Measurements from ENCODE around the gene NDUFS5. TPM values are rescaled to one million over a fixed set of nuclear protein-coding genes. Genes with fewer than 3 reads are reported as not detected.
"Not testable (repeated sequence)": the region's sequence is repeated elsewhere in the genome, so short reads cannot be mapped to it uniquely, and the experiment has no call there.

NDUFS5 gene
- total RNA-seq, 1 donor from 2014 or later, result 728 TPM

DNA sequence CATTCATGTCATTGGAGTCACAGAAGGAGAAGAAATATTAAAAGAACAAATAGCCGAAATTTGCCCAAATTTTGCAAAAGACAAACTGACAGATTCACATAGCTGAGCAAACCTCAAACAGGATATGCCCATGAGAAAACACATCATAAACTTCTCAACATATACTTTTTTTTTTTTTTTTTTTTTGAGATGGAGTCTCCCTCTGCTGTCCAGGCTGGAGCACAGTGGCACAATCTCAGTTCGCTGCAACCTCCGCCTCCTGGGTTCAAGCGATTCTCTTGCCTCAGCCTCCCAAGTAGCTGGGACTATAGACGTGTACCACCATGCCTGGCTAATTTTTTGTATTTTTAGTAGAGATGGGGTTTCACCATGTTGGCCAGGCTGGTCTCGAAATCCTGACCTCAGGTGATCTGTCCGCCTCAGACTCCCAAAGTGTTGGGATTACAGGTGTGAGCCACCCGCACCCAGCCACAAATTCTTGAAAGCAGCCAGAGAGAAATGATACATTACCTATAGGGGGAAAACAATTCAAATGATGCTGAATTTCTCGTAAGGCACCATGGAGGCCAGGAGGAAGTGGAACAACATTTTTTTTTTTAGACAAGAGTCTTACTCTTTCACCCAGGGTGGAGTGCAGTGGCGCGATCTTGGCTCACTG lies 25.2 kb downstream of the NDUFS5 start:
- ATAC-seq (ENCODE audit: poor library complexity); intact Hi-C loops (cut with DNase I): not testable (repeated sequence)

DNA sequence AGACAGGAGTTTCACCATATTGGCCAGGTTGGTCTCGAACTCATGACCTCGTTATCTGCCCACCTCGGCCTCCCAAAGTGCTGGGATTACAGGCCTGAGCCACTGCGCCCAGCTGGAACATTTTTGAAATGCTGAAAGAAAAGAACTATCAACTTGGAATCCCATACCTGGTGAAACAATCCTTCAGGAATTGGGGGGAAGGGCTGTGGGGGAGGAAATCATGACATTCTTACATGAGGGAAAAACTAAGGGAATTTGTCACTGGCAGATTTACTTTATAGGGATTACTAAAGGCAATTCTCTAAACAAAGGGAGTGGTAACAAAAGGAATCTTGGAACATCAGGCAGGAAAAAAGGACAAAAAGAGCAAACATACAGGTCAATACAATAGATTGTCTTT lies 25.8 kb downstream of the NDUFS5 start:
- DNase-seq (no peak), ATAC-seq (ENCODE audit: poor library complexity) (no peak)
- intact Hi-C loops (cut with DNase I), result no loop called here

More for the DNA sequence above, 25.2 kb downstream of the NDUFS5 start:
- DNase-seq, result not testable (repeated sequence)

DNA sequence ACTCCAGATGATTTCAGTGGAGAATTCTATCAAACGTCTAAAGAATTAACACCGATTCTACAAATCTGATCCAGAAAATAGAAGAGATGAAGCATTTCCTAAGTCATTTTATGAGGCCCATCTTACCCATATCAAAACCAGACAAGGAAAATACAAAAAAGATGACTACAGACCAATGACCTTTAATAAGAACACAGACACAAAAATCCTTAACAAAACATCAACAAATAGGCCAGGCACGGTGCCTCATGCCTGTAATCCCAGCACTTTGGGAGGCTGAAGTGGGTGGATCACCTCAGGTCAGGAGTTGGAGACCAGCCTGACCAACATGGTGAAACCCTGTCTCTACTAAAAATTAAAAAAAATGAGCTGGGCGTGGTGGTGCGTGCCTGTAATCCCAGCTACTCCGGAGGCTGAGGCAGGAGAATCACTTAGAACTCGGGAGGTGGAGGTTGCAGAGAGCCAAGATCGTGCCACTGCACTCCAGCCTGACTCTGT lies 29.1 kb downstream of the NDUFS5 start:
- DNase-seq; intact Hi-C loops (cut with DNase I); ATAC-seq (ENCODE audit: poor library complexity): not testable (repeated sequence)

DNA sequence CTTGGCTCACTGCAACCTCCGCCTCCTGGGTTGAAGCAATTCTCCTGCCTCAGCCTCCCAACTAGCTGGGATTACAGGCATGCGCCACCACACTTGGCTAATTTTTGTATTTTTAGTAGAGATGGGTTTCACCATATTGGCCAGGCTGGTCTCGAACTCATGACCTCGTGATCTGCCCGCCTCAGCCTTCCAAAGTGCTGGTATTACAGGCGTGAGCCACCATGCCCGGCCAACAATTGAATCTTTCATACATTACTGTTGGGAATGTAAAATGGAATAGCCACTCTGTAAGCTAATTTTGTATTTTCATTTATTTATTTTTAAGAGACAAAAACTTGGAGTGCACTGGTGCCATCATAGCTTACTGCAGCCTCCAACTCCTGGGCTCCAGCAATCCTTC lies 35.4 kb downstream of the NDUFS5 start:
- DNase-seq; intact Hi-C loops (cut with DNase I); ATAC-seq (ENCODE audit: poor library complexity): not testable (repeated sequence)

DNA sequence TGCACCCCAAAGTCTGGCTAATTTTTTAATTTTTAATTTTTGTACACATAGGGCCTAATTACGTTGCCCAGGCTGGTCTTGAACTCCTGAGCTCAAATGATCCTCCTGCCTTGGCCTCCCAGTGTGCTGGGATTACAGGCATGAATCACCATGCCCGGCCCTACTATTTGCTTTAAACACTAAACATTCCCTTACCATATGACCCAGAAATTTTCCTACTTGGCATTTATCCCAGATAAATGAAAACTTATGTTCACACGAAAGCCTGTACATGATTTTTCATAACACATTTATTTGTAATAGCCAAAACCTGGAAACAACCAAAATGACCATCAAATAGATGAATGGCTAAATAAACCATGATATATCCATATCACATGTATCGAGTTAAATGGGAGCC lies 35.8 kb downstream of the NDUFS5 start:
- DNase-seq (no peak), ATAC-seq (ENCODE audit: poor library complexity) (no peak)
- intact Hi-C loops (cut with DNase I), result no loop called here

DNA sequence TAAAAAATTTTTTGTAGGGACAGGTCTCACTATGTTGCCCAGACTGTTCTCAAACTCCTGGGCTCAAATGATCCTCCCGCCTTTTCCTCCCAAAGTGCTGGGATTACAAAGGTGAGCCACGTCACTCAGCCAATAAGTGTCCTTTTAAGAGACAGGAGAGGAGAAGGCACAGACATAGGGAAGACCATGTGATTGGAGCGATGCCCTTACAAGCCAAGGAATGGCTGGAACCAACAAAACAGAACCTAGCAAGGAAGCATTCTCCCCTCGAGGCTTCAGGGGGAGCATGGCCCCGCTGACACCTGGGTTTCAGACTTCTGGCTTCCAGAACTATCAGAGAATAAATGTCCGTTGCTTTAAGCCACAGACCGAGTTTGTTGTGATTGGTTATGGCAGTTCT lies 37.0 kb downstream of the NDUFS5 start:
- ATAC-seq (ENCODE audit: poor library complexity) (no peak), DNase-seq (no peak)
- intact Hi-C loops (cut with DNase I), result no loop called here

DNA sequence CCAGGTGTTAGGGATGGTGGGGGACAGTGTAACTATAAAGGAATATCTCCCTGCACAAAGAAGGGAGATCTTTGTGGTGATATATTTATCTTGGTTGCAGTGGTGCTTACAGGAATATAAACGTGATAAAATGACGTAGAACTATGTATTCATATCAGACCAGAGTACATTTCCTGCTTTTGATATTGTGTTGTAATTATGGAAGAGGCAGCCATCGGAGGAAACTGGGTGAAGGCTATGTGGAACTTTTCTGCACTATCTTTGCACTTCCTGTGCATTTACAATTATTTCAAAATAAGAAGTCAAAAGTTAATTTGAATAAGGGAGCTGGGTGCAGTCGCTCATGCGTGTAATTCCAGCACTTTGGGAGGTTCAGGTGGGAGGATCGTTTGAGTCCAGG lies 37.6 kb downstream of the NDUFS5 start:
- ATAC-seq (ENCODE audit: poor library complexity), result no peak
- DNase-seq, result no peak
- intact Hi-C loops (cut with DNase I), result no loop called here

DNA sequence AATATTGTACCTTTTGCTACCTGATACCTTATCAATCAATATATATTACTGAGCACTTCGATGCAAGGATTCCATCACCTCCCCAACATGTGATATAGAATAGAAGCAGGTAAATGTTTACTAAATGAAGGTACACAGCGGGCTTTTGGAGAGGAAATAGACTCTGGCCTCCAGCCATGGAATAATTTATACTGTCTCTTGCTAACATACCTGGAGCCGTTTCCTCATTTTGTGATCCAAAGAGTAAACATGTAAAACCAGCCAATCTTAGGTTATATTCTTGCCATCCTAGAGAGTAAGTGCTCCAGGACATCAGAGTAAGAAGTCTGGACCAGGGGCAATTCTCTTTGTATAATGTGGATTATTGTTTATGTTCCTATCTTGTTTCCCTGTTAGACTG lies 39.4 kb downstream of the NDUFS5 start:
- DNase-seq (no peak), ATAC-seq (ENCODE audit: poor library complexity) (no peak)
- intact Hi-C loops (cut with DNase I), result no loop called here

DNA sequence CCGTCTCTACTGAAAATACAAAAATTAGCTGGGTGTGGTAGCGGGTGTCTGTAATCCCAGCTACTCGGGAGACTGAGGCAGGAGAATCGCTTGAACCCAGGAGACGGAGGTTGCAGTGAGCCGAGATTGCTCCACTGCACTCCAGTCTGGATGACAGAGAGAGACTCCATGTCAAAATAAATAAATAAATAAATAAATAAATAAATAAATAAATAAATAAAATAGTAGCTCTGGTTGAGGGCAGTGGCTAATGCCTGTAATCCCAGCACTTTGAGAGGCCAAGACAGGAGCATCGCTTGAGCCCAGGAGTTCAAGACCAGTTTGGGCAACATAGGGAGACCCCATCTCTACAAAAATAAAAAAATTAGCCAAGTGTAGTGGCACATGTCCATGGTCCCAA lies 42.1 kb downstream of the NDUFS5 start:
- DNase-seq, result not testable (repeated sequence)

DNA sequence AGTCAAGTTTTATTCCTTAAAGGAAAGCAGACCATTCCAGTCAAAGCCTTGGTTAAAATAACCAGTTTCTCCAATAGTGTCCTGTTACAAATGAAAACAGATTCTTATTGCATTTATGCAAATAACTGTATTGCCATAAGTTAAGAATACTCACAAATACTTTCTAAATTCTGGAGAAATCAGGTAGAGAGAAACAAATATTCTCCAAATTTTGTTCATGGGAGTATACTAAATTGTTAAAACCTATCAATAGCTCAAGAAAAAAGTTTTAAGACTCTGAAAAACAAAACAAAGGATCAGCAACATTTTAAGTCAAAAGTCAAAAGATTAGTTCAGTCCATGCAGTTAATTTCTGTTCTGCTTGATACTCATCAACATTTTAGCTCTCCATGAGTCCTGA lies 45.4 kb downstream of the NDUFS5 start:
- intact Hi-C loops (cut with DNase I); DNase-seq; ATAC-seq (ENCODE audit: poor library complexity): not testable (repeated sequence)

More for the DNA sequence above, 42.1 kb downstream of the NDUFS5 start:
- intact Hi-C loops (cut with DNase I); ATAC-seq (ENCODE audit: poor library complexity): not testable (repeated sequence)

DNA sequence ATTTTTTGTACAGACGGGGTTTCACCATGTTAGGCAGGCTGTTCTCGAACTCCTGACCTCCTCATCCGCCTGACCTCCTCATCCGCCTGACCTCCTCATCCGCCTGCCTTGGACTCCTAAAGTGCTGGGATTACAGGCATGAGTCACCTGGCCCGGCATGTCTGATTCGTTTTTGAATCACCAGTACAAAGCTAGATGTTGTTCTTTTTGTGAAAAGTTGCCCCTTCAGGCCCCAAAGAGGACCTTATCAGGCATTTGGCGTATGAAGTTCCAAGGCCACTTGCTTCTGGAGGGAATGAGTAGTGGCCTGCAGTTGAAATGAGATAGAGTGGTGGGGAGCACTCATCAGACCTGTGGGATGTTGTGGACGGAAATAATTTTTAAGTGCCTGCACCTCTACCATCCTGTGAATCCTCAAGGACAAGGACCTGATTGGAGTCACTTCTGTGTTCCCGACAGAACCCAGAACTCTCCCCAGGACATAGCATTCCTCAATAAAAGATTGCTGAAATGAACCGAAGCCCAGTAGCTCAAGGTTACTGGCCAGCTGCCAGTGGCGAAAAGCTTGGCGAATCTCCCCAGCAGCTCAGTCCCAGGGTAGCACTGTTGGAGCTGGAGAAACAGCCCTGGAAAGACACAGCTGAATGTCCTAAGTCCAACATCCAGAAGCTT lies 50.1 kb downstream of the NDUFS5 start:
- intact Hi-C loops (cut with DNase I), result no loop called here
- peak; percentile 89 for DNase-seq
- ATAC-seq (ENCODE audit: poor library complexity), result peak; percentile 80

DNA sequence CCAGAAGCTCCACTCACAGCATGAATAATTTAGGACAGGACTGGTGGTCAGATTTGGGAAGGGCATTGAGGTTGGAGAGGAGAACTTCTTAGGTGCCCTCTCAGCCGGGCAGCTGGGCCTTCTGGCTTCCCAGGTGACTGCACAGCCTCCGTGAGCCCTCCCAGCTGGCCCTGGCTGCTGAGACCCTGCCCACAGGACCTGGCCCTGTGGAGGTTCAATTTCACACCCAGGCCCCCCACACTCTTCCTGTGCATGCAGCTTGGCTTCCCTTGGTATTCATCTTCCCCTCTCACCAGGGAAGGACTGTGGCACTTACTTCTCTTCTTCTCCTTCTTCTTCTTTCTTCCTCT lies 50.6 kb downstream of the NDUFS5 start:
- DNase-seq (no peak), ATAC-seq (ENCODE audit: poor library complexity) (no peak)
- intact Hi-C loops (cut with DNase I), result no loop called here

DNA sequence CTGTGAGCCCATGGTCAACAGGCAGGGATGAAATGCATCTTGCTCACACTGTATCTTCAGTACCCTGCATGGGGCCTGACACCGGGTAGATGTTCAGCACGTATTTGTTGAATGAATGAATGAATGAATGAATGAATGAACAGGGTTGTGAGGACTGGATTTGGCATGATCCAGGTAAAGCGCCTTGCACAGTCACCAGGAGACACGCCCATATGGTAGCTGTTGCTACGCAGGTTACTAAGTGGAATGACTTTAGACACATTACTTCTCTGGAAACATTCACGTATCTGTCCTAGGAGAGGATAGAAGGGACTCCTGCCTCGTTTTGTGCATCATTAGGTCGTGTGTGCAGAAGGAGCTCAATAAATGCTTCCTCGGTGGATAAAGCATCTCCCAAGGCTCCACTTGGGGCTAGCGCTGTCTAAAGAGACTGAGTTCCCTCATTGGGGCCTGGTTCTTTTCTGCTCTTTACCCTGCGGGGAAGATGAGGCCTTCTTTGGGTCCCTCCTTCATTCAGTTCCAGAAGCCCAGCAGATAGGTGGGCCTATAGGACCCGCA lies 54.2 kb downstream of the NDUFS5 start:
- no peak for ATAC-seq (ENCODE audit: poor library complexity)
- DNase-seq, result no peak
- intact Hi-C loops (cut with DNase I), result no loop called here

DNA sequence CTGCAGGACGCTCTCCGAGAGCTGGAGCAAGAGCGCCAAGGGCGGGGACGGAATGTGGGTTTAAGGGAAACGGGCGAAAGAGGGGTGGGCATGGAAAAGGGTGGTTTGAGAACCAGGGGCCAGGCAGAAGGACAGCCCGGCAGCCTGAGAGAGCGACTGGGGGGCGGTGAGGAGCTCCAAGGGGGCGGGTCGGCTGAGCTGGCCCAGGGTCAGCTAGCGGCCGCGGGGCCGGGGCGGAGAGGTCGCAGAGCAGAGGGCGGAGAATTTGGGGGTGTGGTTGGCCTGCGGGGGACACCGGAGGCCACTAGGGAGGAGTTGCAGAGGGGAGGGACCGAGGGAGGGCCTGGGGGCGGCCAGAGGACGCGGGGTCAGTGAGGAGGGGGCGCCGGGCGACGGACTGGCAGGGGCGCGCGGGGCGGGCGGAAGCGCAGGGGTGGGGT lies 54.7 kb downstream of the NDUFS5 start:
- DNase-seq (peak; percentile 47), ATAC-seq (ENCODE audit: poor library complexity) (no peak)
- intact Hi-C loops (cut with DNase I), result no loop called here

DNA sequence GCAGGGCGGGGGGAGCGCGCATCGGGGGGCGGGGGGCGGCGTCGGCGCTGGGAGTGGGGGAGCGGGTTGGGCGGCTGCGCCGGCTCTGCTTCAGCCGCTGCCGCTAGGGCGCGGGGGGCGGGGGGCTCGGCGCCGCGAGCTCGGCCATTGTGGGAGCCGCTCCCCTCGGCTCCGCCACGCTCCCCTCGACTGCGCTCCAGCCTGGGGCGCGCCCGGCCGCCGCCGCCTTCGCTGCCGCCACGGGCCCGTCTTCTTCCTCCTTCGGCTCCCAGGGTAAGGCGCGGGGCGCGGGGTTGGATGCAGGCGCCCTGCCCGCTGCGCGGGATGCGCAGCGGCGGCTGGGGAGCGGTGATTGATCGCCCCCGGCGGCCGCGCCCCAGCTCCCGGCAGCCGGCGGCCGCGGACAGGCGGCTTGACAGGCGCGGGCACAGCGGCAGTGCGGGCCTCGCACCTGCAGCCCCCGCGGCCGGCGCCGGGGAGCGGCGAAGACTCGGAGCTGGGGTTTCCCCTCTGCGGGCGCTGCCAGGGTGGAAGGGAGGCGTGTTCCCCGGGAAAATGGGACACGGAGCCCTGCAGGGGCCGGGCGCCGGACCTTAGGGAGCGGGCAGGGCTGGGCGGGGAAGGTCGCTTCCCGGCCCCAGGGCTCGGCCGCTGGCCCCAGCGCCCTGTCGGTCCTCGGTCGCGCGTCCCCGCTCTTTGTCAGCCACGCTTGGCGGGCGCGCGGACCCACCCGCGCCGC lies 55.3 kb downstream of the NDUFS5 start:
- ATAC-seq (ENCODE audit: poor library complexity), result peak; percentile 38
- intact Hi-C loops (cut with DNase I), result no loop called here
- peak; percentile 53 for DNase-seq

DNA sequence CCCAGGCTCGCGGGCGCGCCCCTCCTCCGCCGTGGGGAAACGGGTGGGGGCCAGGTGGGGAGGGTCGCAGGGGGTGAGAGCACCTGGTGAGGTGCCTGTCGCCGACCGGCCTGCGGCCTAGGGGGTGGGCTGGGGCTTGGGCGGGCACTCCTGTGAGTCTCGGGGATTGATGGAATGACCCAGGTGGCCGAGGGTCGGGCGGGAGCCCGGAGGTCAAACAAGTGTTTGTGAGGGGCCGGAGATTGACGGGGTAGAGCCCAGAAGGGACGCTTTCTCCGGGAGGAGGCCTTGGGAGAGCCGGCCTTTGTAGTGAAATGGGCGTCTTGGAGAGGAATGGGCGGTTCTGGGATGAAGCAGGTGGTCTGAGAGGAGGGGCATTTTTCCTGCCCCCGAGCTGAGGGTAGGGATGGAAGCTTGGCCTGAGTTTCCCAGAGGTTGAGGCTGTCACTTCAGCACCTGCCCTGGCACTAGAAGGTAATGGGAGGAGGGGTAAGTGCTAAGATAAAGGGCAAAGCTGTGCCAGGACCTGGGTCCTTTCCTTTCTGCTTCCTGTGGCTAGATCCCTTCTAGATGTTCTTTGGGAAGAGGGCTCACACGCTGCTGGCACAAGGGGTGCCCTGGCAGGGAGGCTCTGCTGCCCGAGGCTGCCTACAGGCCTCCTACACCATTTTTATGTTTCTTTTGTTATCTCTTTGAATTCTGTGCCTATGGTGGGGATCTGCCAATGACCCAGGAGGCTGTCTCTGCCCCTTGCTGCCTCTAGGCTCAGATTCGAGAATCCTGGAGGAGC lies 56.1 kb downstream of the NDUFS5 start:
- ATAC-seq (ENCODE audit: poor library complexity), result no peak
- intact Hi-C loops (cut with DNase I), result no loop called here

DNA sequence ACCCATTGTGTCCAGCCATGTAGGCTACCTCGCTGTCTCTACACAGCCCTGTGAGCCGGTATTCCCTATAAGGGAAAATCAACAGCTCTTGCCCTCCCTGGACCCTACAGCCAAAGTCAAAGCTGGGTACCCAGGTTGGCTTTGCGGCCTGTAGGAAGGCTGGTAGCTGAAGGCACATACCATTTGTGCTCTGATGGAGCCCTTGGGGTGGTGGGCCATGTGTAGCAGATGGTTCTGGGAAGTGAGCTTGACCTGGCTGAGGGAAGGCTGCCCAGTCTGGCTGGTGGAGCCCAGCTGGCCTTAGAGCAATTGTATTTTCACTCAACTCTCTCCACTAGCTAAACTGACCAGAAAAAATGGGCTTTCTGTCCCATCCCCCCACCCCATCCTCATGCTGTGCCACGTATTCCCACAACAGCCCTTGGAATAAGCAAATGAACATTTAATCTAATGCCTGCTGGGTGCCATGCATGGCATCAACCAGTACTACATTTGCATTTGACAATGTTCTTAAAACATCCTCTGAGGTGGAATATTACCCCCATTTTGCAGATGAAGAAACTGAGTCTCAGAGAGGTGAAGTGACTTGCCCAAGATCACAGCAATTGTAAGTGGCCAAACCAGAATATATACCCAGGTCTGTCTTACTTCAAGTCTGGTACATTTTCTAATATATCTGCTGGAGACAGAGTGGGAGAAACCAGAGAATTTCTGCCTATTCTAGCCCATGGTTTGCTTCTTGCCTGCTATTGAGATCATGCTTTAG lies 56.8 kb downstream of the NDUFS5 start:
- intact Hi-C loops (cut with DNase I), result no loop called here
- ATAC-seq (ENCODE audit: poor library complexity) (no peak), DNase-seq (no peak)

More for the DNA sequence above, 56.1 kb downstream of the NDUFS5 start:
- no peak for DNase-seq

DNA sequence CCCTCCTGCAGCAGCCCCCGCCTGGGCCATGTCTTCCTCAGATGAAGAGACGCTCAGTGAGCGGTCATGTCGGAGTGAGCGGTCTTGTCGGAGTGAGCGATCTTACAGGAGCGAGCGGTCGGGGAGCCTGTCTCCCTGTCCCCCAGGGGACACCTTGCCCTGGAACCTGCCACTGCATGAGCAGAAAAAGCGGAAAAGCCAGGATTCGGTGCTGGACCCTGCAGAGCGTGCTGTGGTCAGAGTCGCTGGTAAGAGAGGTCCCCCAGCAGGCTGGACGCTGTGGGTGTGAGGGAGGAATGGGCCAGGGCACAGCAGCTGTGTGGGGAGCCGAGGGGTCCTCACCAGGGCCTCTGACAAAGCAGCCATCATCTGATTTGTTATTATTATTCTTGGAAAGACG lies 58.0 kb downstream of the NDUFS5 start:
- intact Hi-C loops (cut with DNase I), result no loop called here
- ATAC-seq (ENCODE audit: poor library complexity) (no peak), DNase-seq (no peak)
